HL-60 (cell line): Measurements from ENCODE around the gene DPP10.

ENCODE experiments used
- GABPA ChIP-seq: IDR thresholded peaks from 2 replicates; pipeline ENCODE4 v1.6.1; 2012; ENCODE audit warnings: low read depth
- POLR2AphosphoS5 ChIP-seq: IDR thresholded peaks from 2 replicates; pipeline ENCODE4 v1.6.1; 2012; ENCODE audit warnings: low read depth
- SPI1 ChIP-seq: IDR thresholded peaks from 2 replicates; pipeline ENCODE4 v1.6.1; 2012; ENCODE audit warnings: low read depth, mild to moderate bottlenecking, borderline replicate concordance
- TF ChIP-seq, protein P1 (sequence below): IDR thresholded peaks from one replicate; pipeline ENCODE4 v1.5.1; 2011; ENCODE audit warnings: low read length, control low read depth, inconsistent platforms; ENCODE audit not compliant: insufficient read depth

DNA sequence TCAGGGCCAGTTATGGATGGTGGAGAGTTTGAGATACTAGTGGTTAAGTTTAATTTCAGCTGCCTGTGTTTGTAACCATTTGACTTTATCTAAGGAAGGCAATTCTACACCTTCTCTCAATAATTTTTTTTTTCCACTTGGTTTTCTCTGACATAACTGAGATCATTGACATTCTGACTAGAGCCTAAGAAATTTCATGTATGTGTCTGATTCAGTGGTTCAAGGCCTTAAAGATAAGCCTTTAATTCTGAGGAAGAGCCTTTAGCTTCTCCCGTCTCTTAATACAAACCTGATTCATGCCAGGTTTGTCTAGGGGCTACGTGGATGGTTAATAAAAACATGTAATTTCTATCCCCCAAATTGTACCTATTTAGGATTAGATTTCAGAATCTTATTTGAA, 971.4 kb downstream of the DPP10 start:
- no peak for TF ChIP-seq POLR2AphosphoS5
- no peak for TF ChIP-seq GABPA
- TF ChIP-seq, protein P1, sequence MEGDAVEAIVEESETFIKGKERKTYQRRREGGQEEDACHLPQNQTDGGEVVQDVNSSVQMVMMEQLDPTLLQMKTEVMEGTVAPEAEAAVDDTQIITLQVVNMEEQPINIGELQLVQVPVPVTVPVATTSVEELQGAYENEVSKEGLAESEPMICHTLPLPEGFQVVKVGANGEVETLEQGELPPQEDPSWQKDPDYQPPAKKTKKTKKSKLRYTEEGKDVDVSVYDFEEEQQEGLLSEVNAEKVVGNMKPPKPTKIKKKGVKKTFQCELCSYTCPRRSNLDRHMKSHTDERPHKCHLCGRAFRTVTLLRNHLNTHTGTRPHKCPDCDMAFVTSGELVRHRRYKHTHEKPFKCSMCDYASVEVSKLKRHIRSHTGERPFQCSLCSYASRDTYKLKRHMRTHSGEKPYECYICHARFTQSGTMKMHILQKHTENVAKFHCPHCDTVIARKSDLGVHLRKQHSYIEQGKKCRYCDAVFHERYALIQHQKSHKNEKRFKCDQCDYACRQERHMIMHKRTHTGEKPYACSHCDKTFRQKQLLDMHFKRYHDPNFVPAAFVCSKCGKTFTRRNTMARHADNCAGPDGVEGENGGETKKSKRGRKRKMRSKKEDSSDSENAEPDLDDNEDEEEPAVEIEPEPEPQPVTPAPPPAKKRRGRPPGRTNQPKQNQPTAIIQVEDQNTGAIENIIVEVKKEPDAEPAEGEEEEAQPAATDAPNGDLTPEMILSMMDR, result no peak
- no peak for TF ChIP-seq SPI1
